ENCODE data around the gene HTR1E. TPM values are rescaled to one million over a fixed set of nuclear protein-coding genes. Genes with fewer than 3 reads are reported as not detected.

HTR1E gene
- total RNA-seq, 1 donor from 2014 or later, result not detected

GRCh38 chr6:87065117-87065516 is 127.8 kb downstream of the HTR1E start:
- Histone ChIP-seq H3K4me1 (ENCODE audit: insufficient read depth, low read length) (no peaks in the 10 kb centered on the region), H2AFZ (ENCODE audit: low read depth, low read length) (no peak overlapping the region), H3K9me3 (ENCODE audit: insufficient read depth, low read depth, low read length) (no peaks in the 10 kb centered on the region), H3K4me3 (ENCODE audit: insufficient read depth, low read depth, low read length) (no peak overlapping the region), H3K9ac (ENCODE audit: low read length) (no peak overlapping the region), H3K79me2 (ENCODE audit: insufficient read depth, low read length) (no peaks in the 10 kb centered on the region), H3K27me3 (ENCODE audit: insufficient read depth, low read length) (peaks cover 3% of the 10 kb centered on the region), H3K27ac (ENCODE audit: low read depth, low read length) (no peak overlapping the region), H4K20me1 (ENCODE audit: insufficient read depth, low read length) (no peaks in the 10 kb centered on the region), H3K4me2 (ENCODE audit: low read length) (no peak overlapping the region), H3K36me3 (ENCODE audit: insufficient read depth, low read length) (no peaks in the 10 kb centered on the region)
- H3K27ac Mint-ChIP-seq (ENCODE audit: unreplicated experiment), result no peak overlapping the region
- DNase-seq (ENCODE audit: low read depth) (no peak), FAIRE-seq (no peak)
- H3K4me3 Mint-ChIP-seq (ENCODE audit: unreplicated experiment), result no peak overlapping the region
- no peaks in the 10 kb centered on the region for H3K36me3 Mint-ChIP-seq (ENCODE audit: low read depth, unreplicated experiment)
- peaks cover 8% of the 10 kb centered on the region for H3K4me1 Mint-ChIP-seq (ENCODE audit: low read depth, unreplicated experiment)
- no peaks in the 10 kb centered on the region for H3K9me3 Mint-ChIP-seq (ENCODE audit: unreplicated experiment)
- H3K27me3 Mint-ChIP-seq (ENCODE audit: low read depth, unreplicated experiment), result no peaks in the 10 kb centered on the region
- TF ChIP-seq CTCF (IDR thresholded peaks at IDR 0.05; ENCODE audit: insufficient read depth, low read depth, low read length) (no peak), EZH2 (IDR thresholded peaks at IDR 0.05; ENCODE audit: insufficient read depth, low read length) (no peak)

Other genes with a start within 250 kb of the HTR1E start
- 1.5 and 2.0 TPM in 2 replicates for gene CGA, start 157.6 kb downstream of the HTR1E start, total RNA-seq
- 26.7 and 31.5 TPM in 2 replicates for gene ZNF292, start 218.0 kb downstream of the HTR1E start, total RNA-seq

Measured in astrocyte (in vitro differentiated cells and primary cell).